Inferior parietal cortex (tissue), 1 donor: ENCODE data around the gene CREBBP.
"Not testable (repeated sequence)": the region's sequence is repeated elsewhere in the genome, so short reads cannot be mapped to it uniquely, and the experiment has no call there.

Experiments
- DNase-seq: peaks from one replicate; pipeline ENCODE4 v3.0.0-alpha.2; 2016; ENCODE audit errors: extremely low spot score

CREBBP gene

DNA sequence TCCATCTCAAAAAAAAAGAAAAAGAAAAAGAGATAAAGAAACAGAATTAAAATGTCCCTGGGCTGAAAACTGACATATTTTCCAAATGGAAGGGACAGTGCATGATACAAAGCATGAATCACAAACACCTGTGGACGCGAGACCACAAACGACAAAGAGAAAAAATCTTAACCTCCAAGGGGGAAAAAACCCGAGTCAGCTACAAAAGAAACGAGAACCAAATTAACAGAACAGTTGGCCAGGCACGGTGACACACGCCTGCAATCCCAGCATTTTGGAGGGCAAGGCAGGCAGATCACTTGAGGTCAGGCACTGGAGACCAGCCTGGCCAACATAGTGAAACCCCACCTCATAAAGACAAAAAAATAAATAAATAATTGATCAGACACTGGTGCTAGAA, 165.1 kb downstream of the CREBBP start:
- no peak for DNase-seq

DNA sequence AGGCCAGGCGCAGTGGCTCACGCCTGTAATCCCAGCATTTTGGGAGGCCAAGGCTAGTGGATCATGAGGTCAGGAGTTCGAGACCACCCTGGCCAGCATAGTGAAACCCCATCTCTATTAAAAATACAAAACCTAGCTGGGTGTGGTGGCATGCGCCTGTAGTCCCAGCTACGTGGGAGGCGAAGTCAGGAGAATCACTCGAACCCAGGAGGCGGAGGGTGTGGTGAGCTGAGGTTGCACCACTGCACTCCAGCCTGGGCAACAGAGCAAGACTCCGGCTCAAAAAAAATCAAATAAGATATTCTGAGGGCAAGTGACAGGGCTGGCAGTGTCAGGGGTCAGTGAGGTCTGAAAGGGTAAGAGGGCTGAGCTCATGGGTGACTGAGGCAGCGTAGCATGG, 166.1 kb downstream of the CREBBP start:
- not testable (repeated sequence) for DNase-seq

DNA sequence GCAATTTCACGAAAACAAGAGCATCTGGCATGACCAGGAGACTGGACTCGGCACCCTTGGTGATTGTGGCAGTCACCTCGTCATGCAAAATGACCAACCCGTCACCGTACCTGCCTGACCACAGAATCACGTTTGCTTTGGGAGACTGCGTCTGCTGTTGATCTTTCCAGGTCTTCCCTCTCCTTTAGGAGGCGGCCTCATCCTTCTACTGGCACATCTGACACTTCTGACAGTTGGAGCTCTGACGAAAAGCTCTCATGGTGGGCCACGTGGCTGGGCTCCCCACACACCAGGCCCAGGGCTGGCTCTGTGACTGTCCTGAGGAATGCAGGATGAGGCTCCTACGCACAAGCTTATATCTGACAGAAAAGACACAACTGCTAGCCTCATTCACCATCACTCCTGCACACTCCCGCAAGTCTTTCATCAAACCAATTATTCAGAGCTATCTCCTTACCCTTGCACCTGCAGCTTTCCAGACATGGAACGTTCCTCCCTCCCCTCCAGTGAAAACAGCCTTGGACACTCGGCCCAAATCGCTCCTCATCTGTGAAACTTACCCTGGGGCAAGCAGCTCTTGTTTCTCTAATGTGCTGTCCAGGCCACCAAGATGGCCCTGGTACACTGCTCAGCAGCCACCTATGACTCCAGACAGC, 166.8 kb downstream of the CREBBP start:
- no peak for DNase-seq

DNA sequence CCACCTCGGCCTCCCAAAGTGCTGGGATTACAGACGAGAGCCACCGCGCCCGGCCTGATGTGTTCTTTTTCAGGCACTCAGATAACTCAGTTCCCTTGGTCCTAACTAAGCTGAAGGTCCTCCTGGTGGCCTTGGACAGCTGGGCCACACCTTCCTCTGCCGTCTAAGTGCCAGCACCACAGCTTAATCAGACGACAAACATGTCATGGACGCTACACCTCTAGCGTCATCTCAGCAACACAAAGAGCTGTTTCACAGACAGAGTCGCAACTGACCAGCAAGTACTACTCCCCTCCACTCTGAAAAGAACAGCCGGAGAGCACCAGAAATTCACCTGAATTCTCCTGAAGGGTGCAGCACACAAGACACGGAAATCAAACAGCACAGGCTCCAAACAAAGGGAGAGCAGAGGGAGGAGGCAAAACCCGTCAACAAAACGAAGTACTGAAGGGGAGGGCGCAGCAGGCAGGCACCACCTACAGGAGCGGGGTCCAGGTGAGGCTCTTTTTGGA, 167.6 kb downstream of the CREBBP start:
- DNase-seq = no peak

DNA sequence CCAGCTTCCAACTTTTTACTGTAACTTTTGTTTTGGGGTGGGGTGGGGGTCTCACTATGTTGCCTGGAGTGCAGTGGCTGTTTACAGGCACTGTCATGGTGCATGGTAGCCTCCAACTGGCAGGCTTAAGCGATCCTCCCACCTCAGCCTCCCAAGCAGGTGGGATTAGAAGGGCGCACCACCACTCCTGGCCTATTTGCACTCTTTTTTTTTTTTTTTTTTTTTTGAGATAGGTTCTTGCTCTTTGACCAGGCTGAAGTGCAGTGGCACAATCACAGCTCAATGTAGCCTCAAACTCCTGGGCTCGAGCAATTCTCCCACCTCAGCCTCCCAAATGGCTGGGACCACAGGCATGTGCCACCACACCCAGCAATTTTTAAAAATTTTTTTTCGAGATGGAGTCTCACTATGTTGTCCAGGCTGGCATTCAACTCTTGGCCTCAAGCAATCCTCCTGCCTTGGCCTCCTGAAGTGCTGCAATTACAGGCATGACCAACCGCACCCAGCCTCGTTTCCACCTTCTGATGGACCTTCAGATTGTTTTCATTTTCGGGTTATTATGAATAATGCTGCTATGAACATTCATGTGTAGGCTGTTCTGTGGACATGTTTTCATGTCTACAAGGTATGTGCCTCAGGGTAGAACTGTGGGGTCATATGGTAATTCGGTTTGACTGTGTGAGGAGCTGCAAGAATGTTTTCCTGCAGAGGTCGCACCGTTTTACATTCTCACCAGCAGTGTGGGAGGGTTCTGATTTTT, 174.1 kb downstream of the CREBBP start:
- no peak for DNase-seq

DNA sequence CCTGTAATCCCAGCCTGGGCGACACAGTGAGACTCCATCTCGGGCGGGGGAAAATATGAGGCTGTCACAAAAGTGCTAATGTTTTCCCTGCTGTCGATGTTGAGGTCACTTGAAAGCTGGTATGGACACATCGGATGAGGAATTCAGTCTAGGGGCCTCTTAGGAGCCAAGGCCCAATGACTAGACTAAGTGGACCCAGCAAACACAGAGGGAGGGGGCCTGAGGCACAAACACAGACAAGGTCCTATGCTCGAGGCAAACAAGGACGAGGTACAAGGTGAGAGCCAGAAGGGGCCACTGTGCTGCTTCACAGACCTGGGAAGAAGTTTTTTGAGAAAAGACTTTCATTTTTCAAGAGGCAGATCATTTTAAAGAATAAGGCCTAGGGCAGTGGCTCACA, 178.4 kb downstream of the CREBBP start:
- DNase-seq = no peak

DNA sequence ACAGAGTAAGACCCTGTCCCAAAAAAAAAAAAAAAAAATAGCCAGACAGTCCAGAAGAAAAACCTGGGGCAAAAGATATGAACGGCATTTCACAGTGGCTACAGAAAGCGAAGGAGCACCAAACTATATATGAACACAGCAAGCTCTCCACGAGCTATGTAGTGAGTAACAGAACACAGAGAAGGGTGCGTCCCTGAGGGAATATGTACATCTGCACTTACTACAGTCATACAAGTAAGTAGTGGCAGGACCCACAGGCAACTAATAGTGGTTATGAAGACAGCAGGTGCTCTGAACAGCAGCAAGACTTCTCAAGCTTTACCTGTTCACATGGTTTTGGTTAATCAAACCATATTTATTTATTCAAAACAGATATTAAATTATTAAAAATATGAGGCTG, 179.0 kb downstream of the CREBBP start:
- DNase-seq = no peak

DNA sequence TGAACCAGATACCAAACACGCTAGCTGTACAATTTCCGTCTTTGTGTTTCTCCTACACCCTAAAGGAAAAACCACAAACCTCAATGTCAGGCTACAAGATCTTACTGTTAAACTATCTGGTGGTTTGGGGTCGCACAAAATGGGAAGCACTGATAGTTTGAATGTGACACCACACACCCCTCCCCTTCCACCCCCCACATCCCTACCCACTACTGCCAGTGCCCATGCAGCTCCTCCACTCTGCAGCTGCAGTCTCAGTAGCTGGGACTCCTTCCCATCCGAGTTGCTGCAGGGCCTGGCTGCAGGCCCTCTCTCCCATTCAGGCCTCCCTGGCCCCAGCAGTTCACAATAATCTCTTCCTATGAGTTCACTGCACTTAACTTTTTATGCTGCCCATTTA, 181.6 kb downstream of the CREBBP start:
- DNase-seq = no peak

DNA sequence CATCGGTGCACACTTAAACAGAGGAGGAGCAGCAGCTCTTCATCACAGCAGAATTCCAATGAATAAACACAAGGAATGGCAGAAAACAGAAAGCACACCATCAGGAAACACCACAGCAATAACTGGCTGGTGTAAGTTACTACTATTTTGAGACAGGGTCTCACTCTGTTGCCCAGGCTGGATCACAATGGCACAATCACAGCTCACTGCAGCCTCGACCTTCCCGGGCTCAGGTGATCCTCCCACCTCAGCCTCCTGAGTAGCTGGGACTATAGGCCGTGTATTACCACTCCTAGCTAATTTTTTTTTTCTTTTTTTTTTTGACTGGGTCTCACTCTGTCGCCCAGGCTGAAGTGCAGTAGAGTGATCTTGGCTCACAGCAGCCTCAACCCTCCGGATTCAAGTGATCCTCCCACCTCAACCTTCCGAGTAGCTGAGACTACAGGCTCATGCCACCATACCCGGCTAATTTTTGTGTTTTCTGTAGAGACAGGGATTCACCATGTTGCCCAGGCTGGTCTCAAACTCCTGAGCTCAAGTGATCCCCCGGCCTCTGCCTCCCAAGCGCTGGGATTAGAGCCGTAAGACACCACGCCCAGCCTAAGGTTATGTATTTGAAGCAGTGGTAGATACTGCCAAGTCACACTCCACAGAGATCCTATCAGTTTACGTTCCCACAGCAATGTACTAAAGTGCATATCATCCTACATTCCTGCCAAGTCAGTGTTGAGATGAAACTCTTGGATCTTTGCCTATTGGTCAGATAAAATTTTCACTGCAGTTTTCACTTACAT, 183.9 kb downstream of the CREBBP start:
- DNase-seq = peak; percentile 16

DNA sequence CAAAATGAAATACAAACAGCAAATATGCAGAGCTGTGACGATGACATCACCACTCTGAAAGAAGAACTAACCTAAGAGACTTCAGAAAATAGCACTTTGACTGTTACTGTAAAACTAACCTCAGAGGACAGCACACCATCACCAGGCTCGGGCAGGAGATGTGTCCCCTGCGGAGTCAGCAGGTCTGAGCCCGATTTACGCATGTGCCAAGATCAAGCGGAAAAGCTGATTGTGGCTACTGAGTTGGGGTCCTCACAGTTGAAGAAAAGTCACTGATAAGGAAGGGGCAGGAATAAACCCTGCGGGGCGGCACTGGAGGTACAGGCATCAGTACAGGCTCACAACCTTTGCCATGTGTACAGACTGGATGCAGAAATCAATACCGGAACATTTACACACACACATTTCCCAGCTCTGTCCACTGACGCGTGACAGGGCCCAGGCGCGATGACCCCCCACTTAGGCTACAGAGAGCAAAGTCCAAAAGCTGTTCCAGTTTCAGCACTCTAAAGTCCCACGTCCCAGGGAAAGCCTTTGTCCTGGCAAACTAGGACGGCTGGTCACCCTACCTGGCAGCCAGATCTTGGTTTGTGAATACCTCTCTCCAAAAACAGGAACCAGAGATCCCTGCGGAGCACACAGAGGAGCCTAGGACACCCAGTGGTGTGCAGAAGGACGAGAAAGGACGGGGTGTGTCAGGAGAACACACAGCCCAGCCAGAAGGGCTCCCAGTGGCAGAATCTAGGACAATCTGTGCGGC, 184.7 kb downstream of the CREBBP start:
- DNase-seq = no peak

DNA sequence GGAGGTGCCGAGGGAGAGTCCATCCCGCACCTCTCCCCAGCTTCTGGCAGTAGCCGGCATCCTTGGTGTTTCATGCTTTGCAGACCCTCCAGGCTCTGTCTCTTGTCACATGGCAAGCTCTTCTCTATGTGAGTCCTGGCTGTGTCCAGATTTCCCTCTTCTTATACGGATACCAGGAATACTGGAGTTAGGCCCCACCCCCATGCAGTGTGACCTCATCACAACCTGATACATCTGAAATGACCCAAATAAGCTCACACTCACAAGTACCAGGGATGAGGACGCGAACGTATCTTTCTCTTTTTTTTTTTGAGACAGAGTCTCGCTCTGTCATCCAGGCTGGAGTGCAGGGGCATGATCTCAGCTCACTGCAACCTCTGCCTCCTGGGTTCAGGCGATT, 186.5 kb downstream of the CREBBP start:
- no peak for DNase-seq

DNA sequence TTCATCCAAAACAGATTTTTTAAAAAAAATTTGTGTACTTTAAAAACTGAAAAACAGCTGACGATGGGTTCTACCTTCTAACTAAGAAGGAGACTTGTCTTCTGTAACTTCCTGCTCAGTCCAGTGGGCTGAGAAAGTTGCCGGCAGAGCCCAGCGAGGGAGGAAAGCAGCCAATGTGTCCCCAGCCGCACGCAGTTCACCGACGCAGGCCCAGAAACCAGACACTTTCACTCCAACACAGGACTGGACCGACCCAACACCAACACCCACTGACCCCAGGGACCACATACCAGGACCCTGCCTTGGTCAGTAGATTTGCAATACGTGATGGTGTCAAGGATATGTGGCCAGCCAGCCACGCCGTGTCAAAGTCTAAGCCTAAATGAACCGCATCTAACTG, 188.8 kb downstream of the CREBBP start:
- no peak for DNase-seq

DNA sequence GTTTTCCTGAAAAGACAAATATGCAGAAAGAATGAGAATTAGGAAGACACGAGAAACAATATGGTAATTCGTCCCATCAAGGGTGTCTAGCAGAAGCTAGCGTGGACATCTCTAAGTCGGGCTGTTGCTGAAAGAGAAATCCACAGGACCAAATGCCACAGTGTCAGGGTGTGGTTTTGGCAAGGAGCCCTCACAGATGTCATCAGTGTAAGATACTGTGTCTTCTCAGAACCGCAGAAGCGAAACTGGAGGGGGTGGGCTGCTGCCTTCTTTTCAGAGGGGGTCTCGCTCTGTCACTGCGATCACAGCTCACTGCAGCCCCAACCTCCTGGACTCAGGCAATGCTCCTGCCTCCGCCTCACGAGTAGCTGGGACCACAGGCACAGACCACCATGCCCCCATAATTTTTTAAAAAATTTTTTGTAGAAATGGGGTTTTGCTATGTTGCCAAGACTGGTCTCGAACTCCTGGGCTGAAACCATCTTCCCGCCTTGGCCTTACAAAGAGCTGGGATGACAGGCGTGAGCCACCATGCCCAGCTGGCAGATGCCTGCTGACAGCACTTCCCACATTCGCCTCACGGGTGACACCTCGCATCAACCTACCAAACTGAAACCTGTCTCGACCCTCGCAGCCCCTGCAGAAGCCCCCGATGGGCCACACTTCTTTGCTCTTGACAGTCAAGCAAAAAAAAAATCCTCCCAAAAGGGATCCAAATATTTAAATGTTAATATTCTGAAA, 189.4 kb downstream of the CREBBP start:
- DNase-seq = no peak

DNA sequence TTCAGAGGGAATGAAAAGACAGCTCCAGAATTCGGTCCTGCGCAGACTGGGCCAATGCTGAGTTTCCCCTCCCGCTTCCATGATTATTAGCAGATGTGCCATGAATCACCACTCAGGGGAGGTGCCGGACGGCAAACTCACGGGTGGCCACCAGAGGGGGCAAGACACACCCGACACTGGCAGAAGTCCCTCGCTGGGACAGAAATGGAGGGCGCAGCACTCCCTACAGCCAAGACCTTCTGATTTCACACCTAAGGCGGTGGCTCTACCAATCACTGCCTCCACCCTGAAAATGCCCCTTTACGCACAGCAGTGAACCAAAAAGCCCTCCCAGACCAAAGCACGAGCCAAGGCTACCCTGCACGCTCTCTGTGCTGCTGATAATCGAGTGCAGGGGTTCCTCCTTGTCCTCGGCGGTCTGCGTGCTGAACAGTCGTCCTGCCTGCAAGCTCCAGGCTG, 190.0 kb downstream of the CREBBP start:
- DNase-seq = peak; percentile 91

DNA sequence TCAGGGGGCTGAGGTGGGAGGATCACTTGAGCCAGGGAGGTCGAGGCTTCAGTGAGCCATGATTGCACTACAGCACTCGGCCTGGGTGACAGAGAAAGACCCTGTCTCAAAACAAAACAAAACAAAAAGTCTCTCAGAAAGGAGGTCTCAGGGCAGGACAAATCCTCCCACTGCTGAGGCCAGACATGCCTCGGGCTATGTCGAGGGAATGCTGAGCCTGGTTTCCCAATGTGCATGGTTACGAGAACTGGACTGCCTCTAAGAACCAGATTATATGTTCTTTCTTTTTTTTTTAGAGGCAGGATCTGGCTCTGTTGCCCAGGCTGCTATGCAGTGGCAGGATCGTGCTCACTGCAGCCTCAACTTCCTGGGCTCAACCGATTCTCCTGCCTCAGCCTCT, 190.8 kb downstream of the CREBBP start:
- no peak for DNase-seq

DNA sequence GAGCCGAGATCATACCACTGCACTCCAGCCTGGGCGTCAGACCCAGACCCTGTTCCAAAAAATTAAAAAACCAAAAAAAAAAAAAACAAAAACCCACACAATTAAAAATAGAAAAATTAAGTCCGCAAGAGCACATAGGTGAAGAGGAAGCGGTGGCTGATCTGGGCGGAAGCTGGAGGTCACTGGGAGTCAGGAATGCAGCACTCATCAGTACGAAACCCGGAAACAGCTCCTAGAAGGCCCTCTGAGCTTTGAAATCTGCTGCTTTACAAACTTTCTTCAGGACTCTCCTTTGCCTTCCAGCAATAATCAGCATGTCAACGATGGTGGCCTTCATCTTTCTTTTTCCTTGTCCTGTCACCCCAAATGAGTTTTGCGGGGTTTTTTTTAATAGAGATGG, 192.7 kb downstream of the CREBBP start:
- DNase-seq = no peak

DNA sequence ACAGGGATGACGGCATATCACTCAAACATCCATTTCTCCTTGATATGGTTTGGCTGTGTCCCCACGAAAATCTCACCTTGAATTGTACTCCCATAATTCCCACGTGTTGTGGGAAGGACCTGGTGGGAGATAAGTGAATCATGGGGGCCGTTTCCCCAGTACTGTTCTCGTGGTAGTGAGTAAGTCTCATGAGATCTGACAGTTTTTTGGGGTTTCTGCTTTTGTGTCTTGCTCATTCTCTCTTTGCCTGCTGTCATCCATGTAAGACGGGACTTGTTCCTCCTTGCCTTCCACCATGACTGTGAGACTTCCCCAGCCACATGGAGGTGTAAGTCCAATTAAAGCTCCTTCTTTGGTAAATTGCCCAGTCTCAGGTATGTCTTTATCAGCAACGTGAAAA, 193.5 kb downstream of the CREBBP start:
- DNase-seq = no peak

DNA sequence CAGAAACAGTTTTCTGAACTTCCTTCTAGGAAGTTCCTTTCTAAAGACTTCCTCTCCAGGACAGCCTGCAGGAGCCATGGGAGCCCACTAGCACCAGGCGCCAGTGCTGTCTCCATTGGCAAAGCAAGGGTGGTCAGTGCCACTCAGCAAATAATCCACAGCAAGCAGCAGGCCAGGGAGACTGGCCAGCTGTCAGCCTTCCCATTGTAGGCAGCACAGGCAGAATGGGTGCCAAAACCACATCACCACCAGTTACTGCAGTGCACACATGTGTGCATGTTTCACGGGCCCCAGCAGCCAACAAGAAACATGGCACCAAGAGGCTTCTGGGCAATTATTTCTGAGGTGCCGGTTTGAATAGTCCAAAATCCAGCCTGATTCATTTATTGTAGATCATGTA, 199.3 kb downstream of the CREBBP start:
- DNase-seq = peak; percentile 16

DNA sequence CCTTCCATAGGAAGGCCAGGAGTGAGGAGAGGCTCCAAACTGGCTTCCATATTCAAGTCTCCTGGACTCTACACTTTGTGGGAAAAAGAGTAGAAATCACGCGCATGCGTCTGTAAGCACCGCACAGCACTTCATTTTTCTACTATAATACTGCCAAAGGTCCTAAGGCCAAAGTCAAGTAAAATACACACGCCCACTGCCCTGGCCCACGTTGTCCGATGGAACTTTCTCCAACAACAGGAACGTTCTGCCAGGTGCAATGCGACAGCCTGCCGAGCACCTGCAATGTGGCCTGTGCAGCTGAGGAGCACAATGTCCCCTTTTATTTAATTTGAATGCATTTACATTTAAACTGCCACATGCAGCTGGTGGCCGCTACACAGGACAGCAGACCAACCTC, 202.5 kb downstream of the CREBBP start:
- no peak for DNase-seq

DNA sequence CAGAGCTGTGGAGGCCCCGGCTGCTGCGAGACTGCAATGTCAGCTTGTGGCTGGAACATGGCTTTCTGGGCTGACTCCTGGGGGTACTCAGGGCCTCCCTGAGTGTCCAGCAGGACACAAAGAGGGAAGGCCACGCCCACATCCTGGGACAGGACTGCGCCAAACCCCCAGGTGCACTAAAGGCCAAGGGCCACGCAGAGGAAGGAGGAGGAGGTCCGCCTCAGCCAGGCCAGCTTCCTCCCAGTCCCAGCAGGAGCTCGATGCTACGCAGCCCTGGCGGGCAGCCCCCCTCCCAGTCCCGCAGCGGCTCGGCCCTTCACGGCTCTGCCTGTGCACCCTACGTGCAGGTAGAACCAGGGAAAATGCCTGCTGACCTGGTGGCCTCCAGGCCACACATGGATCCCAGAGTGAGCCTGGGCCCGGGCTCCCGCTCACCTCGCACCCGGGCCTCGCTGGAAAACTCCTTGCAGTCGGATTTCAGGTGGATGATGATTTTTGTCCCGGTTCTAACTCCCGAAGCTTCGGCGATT, 204.8 kb downstream of the CREBBP start:
- DNase-seq = no peak
